HG03175 (cell line): ENCODE data around the gene IRS2.
"Not testable (repeated sequence)": the region's sequence is repeated elsewhere in the genome, so short reads cannot be mapped to it uniquely, and the experiment has no call there.

Experiments
- ATAC-seq: cut with Tn5 transposase; IDR thresholded peaks from one replicate; pipeline ENCODE4 v1.9.1; 2021; ENCODE audit warnings: mild to moderate bottlenecking, moderate library complexity; ENCODE audit not compliant: unreplicated experiment

IRS2 gene

GRCh38 chr13:109786457-109787134, at the start of gene IRS2:
Gene IRS2 (minus strand): TSS chr13:109786583. CDS start chr13:109786053, 530 bp downstream.
- ATAC-seq, result peak; percentile 95

GRCh38 chr13:109834973-109835720, 48.8 kb upstream of the IRS2 start:
- no peak for ATAC-seq

GRCh38 chr13:109833940-109834339, 47.6 kb upstream of the IRS2 start:
- ATAC-seq, result no peak

GRCh38 chr13:109833071-109833470, 46.7 kb upstream of the IRS2 start:
- no peak for ATAC-seq

- not testable (repeated sequence) for ATAC-seq
Measured at GRCh38 chr13:109828591-109829316, 42.4 kb upstream of the IRS2 start.

GRCh38 chr13:109823201-109823600, 36.8 kb upstream of the IRS2 start:
- not testable (repeated sequence) for ATAC-seq

GRCh38 chr13:109821103-109821502, 34.7 kb upstream of the IRS2 start:
- ATAC-seq, result no peak

- no peak for ATAC-seq
Measured at GRCh38 chr13:109819874-109820273, 33.5 kb upstream of the IRS2 start.

- ATAC-seq, result no peak
Measured at GRCh38 chr13:109818886-109819285, 32.5 kb upstream of the IRS2 start.

GRCh38 chr13:109817591-109818535, 31.5 kb upstream of the IRS2 start:
- ATAC-seq, result no peak

GRCh38 chr13:109816808-109817203, 30.4 kb upstream of the IRS2 start:
- ATAC-seq, result no peak

- no peak for ATAC-seq
Measured at GRCh38 chr13:109816112-109816807, 29.9 kb upstream of the IRS2 start.

- ATAC-seq, result no peak
Measured at GRCh38 chr13:109815651-109816050, 29.3 kb upstream of the IRS2 start.

GRCh38 chr13:109813663-109814062, 27.3 kb upstream of the IRS2 start:
- ATAC-seq, result no peak

- ATAC-seq, result no peak
Measured at GRCh38 chr13:109812382-109812781, 26.0 kb upstream of the IRS2 start.

GRCh38 chr13:109810761-109811510, 24.6 kb upstream of the IRS2 start:
- ATAC-seq, result no peak

- no peak for ATAC-seq
Measured at GRCh38 chr13:109809216-109809932, 23.0 kb upstream of the IRS2 start.

- no peak for ATAC-seq
Measured at GRCh38 chr13:109807345-109807744, 21.0 kb upstream of the IRS2 start.

- no peak for ATAC-seq
Measured at GRCh38 chr13:109804654-109805053, 18.3 kb upstream of the IRS2 start.
